Aorta (tissue), 5 donors: ENCODE data around the gene CBFA2T2. TPM values are rescaled to one million over a fixed set of nuclear protein-coding genes. Genes with fewer than 3 reads are reported as not detected.

ENCODE experiments used
- ATAC-seq: fragments of 200-7000 bp; cut with Tn5 transposase; one replicate; pipeline ENCODE4 v1.9.1; 2022; ENCODE audit warnings: moderate library complexity; ENCODE audit not compliant: low FRiP score
- DNase-seq, 2 donors: peaks; one replicate each; pipeline ENCODE4 v3.0.0-alpha.2; 2020
- H3K27ac ChIP-seq, 2 donors: one replicate each; pipeline ENCODE4 v1.5.1; 2013; ENCODE audit warnings: low read length in 2 of 2, mild to moderate bottlenecking in 2 of 2, moderate library complexity in 2 of 2, control low read depth in 1 of 2, inconsistent platforms in 1 of 2, low read depth in 1 of 2
- H3K27me3 ChIP-seq, 2 donors: one replicate each; pipeline ENCODE4 v1.6.1; 2013; ENCODE audit warnings: control low read depth in 1 of 2, low read length in 1 of 2, mild to moderate bottlenecking in 1 of 2, moderate library complexity in 1 of 2; ENCODE audit not compliant: insufficient read depth in 2 of 2, control insufficient read depth in 1 of 2
- H3K36me3 ChIP-seq, 2 donors: one replicate each; pipeline ENCODE4 v1.6.1; 2013; ENCODE audit warnings: control low read depth in 1 of 2, low read length in 1 of 2, mild to moderate bottlenecking in 1 of 2; ENCODE audit not compliant: insufficient read depth in 2 of 2, control insufficient read depth in 1 of 2
- H3K4me1 ChIP-seq, 2 donors: one replicate each; pipeline ENCODE4 v1.6.1; 2013; ENCODE audit warnings: low read length in 2 of 2, control low read depth in 1 of 2, mild to moderate bottlenecking in 1 of 2, moderate library complexity in 1 of 2; ENCODE audit not compliant: insufficient read depth in 2 of 2, control insufficient read depth in 1 of 2
- H3K4me3 ChIP-seq, 2 donors: one replicate each; pipeline ENCODE4 v1.5.1; 2013; ENCODE audit warnings: low read length in 2 of 2, control low read depth in 1 of 2, mild to moderate bottlenecking in 1 of 2
- H3K9me3 ChIP-seq: one replicate; pipeline ENCODE4 v1.6.1; 2013; ENCODE audit warnings: mild to moderate bottlenecking, low read length; ENCODE audit not compliant: control insufficient read depth
- WGBS, 2 donors: extraction: QIAGEN DNeasy Blood & Tissue Kit; methylation state at CpG; one replicate each; pipeline ENCODE4 v1.1.7; 2013; 5-methylcytosine and 5-hydroxymethylcytosine counted together
- intact Hi-C, 2 donors: fragments of 100-400 bp; cut with DNase I; formaldehyde crosslinking; loops; one replicate each; pipeline versions ENCODE4 v1.14.2 to v1.15.0; 2022
- polyA plus RNA-seq, 2 donors: library from polyadenylated mRNA; stranded (reverse); fragments of 200-250 nt; gene quantifications; one replicate each; pipeline ENCODE4 v1.2.3, GENCODE V29; 2013
- total RNA-seq, 2 donors: library from RNA; stranded (reverse); fragmentation: NEBNext Ultra II Directional; extraction: Animal tissue kit (Norgen Biotek cat#: 25700); gene quantifications; one replicate each; pipeline ENCODE4 v1.2.1, GENCODE V29; 2021
- donor health status: healthy with polysubstance abuse.
- donor health status: Bipolar disorder and iron deficiency.
- donor health status: DM: no; HTN: no; CAD: no.
- donor health status: DM: no; HTN: no; CAD: no.
- donor health status: DM: yes; HTN: yes; CAD: no.

CBFA2T2 gene
- total and polyA plus RNA-seq, 4 donors = 2.1 to 20.2 (median 11.9) TPM

- Histone ChIP-seq H3K36me3 (no peaks in the 10 kb centered on the region), H3K4me3 (no peak overlapping the region), H3K27ac (no peak overlapping the region), H3K9me3 (no peaks in the 10 kb centered on the region), H3K4me1 (no peaks in the 10 kb centered on the region), H3K27me3 (no peaks in the 10 kb centered on the region)
- ATAC-seq (no peak), DNase-seq (no peak)
- 95 to 96% methylated on average over 8 of the region's 8 CpGs for WGBS, 2 donors
- intact Hi-C loops = no loop called here
Observed at GRCh38 chr20:33600981-33601380, 111.1 kb downstream of the CBFA2T2 start.

GRCh38 chr20:33601861-33602260, 112.0 kb downstream of the CBFA2T2 start:
- Histone ChIP-seq H3K4me3 (no peak overlapping the region), H3K27me3 (no peaks in the 10 kb centered on the region), H3K4me1 (no peaks in the 10 kb centered on the region), H3K9me3 (no peaks in the 10 kb centered on the region), H3K27ac (no peak overlapping the region), H3K36me3 (no peaks in the 10 kb centered on the region)
- DNase-seq (no peak), ATAC-seq (no peak)
- 58 to 65% methylated on average over 5 of the region's 5 CpGs for WGBS, 2 donors
- intact Hi-C loops = no loop called here

GRCh38 chr20:33602826-33603590, 113.1 kb downstream of the CBFA2T2 start:
- H3K4me1 ChIP-seq = no peaks in the 10 kb centered on the region
- no peak overlapping the region for H3K4me3 ChIP-seq
- no peaks in the 10 kb centered on the region for H3K36me3 ChIP-seq
- intact Hi-C loops = no loop called here
- no peaks in the 10 kb centered on the region for H3K27me3 ChIP-seq
- ATAC-seq = no peak
- no peak overlapping the region for H3K27ac ChIP-seq
- DNase-seq = no peak
- WGBS, 2 donors = 72 to 76% methylated on average over 5 of the region's 5 CpGs
- no peaks in the 10 kb centered on the region for H3K9me3 ChIP-seq

- no peak for DNase-seq
- Histone ChIP-seq H3K36me3 (no peaks in the 10 kb centered on the region), H3K9me3 (no peaks in the 10 kb centered on the region), H3K27me3 (no peaks in the 10 kb centered on the region), H3K4me3 (no peak overlapping the region), H3K4me1 (no peaks in the 10 kb centered on the region), H3K27ac (no peak overlapping the region)
- WGBS, 2 donors = 71 to 78% methylated on average over 5 of the region's 5 CpGs
- ATAC-seq = no peak
- intact Hi-C loops = no loop called here
Observed at GRCh38 chr20:33604084-33604990, 114.4 kb downstream of the CBFA2T2 start.

- no peaks in the 10 kb centered on the region for H3K9me3 ChIP-seq
- H3K4me1 ChIP-seq = no peaks in the 10 kb centered on the region
- no peak for DNase-seq
- H3K27ac ChIP-seq = no peak overlapping the region
- H3K27me3 ChIP-seq = no peaks in the 10 kb centered on the region
- no peak for ATAC-seq
- 85 to 90% methylated on average over 1 of the region's 1 CpG for WGBS, 2 donors
- intact Hi-C loops = no loop called here
- H3K36me3 ChIP-seq = no peaks in the 10 kb centered on the region
- no peak overlapping the region for H3K4me3 ChIP-seq
Observed at GRCh38 chr20:33604991-33605370, 115.1 kb downstream of the CBFA2T2 start.

- 90 to 92% methylated on average over 3 of the region's 3 CpGs for WGBS, 2 donors
- DNase-seq = no peak
- Histone ChIP-seq H3K4me3 (no peak overlapping the region), H3K27me3 (no peaks in the 10 kb centered on the region), H3K36me3 (peaks cover 0 to 2% of the 10 kb centered on the region in 2 donors), H3K9me3 (no peaks in the 10 kb centered on the region), H3K27ac (no peak overlapping the region), H3K4me1 (no peaks in the 10 kb centered on the region)
- no peak for ATAC-seq
- intact Hi-C loops = no loop called here
Observed at GRCh38 chr20:33606118-33606771, 116.3 kb downstream of the CBFA2T2 start.

GRCh38 chr20:33609504-33609903, 119.6 kb downstream of the CBFA2T2 start:
- no peaks in the 10 kb centered on the region for H3K9me3 ChIP-seq
- WGBS, 2 donors = 95 to 96% methylated on average over 2 of the region's 2 CpGs
- no peak for DNase-seq
- no peak overlapping the region for H3K4me3 ChIP-seq
- no peak for ATAC-seq
- intact Hi-C loops = no loop called here
- H3K27me3 ChIP-seq = no peaks in the 10 kb centered on the region
- H3K27ac ChIP-seq = no peak overlapping the region
- H3K4me1 ChIP-seq = no peaks in the 10 kb centered on the region
- H3K36me3 ChIP-seq = peaks cover 0 to 4% of the 10 kb centered on the region in 2 donors

- Histone ChIP-seq H3K27ac (no peak overlapping the region), H3K4me3 (no peak overlapping the region), H3K36me3 (peaks cover 0 to 4% of the 10 kb centered on the region in 2 donors), H3K9me3 (no peaks in the 10 kb centered on the region), H3K27me3 (no peaks in the 10 kb centered on the region), H3K4me1 (no peaks in the 10 kb centered on the region)
- intact Hi-C loops = no loop called here
- ATAC-seq = no peak
- DNase-seq = no peak
- 79 to 84% methylated on average over 5 of the region's 5 CpGs for WGBS, 2 donors
Observed at GRCh38 chr20:33611106-33611505, 121.2 kb downstream of the CBFA2T2 start.
